ENCODE measurements around the gene SDK1. TPM values are rescaled to one million over a fixed set of nuclear protein-coding genes. Genes with fewer than 3 reads are reported as not detected.

The SDK1 gene
- total and polyA plus RNA-seq, 11 donors, result 2.2 to 5.8 (median 3.4) TPM

GRCh38 chr7:3386423-3387190, 85.6 kb downstream of the SDK1 start:
- TF ChIP-seq POLR2A (IDR thresholded peaks at IDR 0.05), result no peak
- TF ChIP-seq CTCF (IDR thresholded peaks at IDR 0.05), result no peak
- no peak for DNase-seq
- H3K4me1 ChIP-seq, result no peaks in the 10 kb centered on the region
- peaks cover 0 to 5% (median 0%) of the 10 kb centered on the region in 12 donors for H3K9me3 ChIP-seq
- ATAC-seq, result no peak
- H3K27me3 ChIP-seq, result no peaks in the 10 kb centered on the region
- no peak overlapping the region for H3K4me3 ChIP-seq
- H3K36me3 ChIP-seq, result no peaks in the 10 kb centered on the region
- H3K27ac ChIP-seq, result no peak overlapping the region
- intact Hi-C loops (cut with DNase I), result no loop called here
- WGBS, 4 donors, result 43 to 75% (median 65%) methylated on average over 5 of the region's 5 CpGs

DNA sequence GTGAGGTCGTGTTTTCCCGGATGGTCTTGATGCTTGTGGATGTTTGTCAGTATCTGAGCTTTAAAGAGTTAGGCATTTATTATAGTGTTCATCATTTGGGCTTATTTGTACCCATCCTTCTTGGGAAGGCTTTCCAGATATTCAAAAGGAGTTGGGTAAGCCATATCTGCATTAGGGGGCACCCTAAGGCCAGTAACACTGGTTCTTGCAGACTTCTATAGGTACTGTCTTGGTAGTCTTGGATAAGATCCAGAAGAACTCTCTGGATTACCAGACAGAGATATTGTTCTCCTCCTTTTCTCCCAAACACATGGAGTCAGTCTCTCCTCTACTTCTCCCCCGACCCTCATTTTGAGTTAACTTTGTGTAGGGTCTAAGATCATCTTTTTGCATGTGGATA, 92.8 kb downstream of the SDK1 start:
- TF ChIP-seq POLR2A (IDR thresholded peaks at IDR 0.05) (no peak), CTCF (IDR thresholded peaks at IDR 0.05) (no peak)
- no peaks in the 10 kb centered on the region for H3K36me3 ChIP-seq
- 85 to 91% (median 87%) methylated on average over 3 of the region's 3 CpGs for WGBS, 4 donors
- H3K9me3 ChIP-seq, result peaks cover 0 to 53% (median 16%) of the 10 kb centered on the region in 12 donors
- no peak for DNase-seq
- H3K4me3 ChIP-seq, result no peak overlapping the region
- no peak overlapping the region for H3K27ac ChIP-seq
- H3K27me3 ChIP-seq, result no peaks in the 10 kb centered on the region
- intact Hi-C loops (cut with DNase I), result no loop called here
- H3K4me1 ChIP-seq, result no peaks in the 10 kb centered on the region
- no peak for ATAC-seq

GRCh38 chr7:3397324-3397723, 96.3 kb downstream of the SDK1 start:
- no peaks in the 10 kb centered on the region for H3K27me3 ChIP-seq
- TF ChIP-seq POLR2A (IDR thresholded peaks at IDR 0.05), result no peak
- no peak for TF ChIP-seq CTCF (IDR thresholded peaks at IDR 0.05)
- H3K4me3 ChIP-seq, result no peak overlapping the region
- intact Hi-C loops (cut with DNase I), result no loop called here
- H3K27ac ChIP-seq, result no peak overlapping the region
- no peaks in the 10 kb centered on the region for H3K4me1 ChIP-seq
- no peak for ATAC-seq
- peaks cover 0 to 48% (median 16%) of the 10 kb centered on the region in 12 donors for H3K9me3 ChIP-seq
- no peak for DNase-seq
- no peaks in the 10 kb centered on the region for H3K36me3 ChIP-seq
- 83 to 94% (median 93%) methylated on average over 3 of the region's 3 CpGs for WGBS, 4 donors

- H3K4me3 ChIP-seq, result no peak overlapping the region
- H3K27ac ChIP-seq, result no peak overlapping the region
- H3K9me3 ChIP-seq, result peaks cover 0 to 31% (median 15%) of the 10 kb centered on the region in 12 donors
- intact Hi-C loops (cut with DNase I), result no loop called here
- no peaks in the 10 kb centered on the region for H3K4me1 ChIP-seq
- ATAC-seq (no peak), DNase-seq (no peak)
- H3K27me3 ChIP-seq, result peaks cover 0 to 3% (median 0%) of the 10 kb centered on the region in 9 donors
- WGBS, 4 donors, result 40 to 62% (median 50%) methylated on average over 2 of the region's 2 CpGs
- TF ChIP-seq POLR2A (IDR thresholded peaks at IDR 0.05) (no peak), CTCF (IDR thresholded peaks at IDR 0.05) (peak in 1 of 12 donors; percentile 8)
- H3K36me3 ChIP-seq, result no peaks in the 10 kb centered on the region
These were observed 98.8 kb downstream of the SDK1 start for GRCh38 chr7:3399858-3400257.
